HUES6 (cell line): Measurements from ENCODE around the gene CDH15.

Source experiments
- H3K27ac ChIP-seq: 2 replicates; pipeline ENCODE4 v1.7.0; 2013; ENCODE audit warnings: low read depth, mild to moderate bottlenecking, low read length, inconsistent platforms
- H3K27me3 ChIP-seq: 2 replicates; pipeline ENCODE4 v1.6.1; 2013; ENCODE audit warnings: low read length; ENCODE audit not compliant: control insufficient read depth, insufficient read depth
- H3K36me3 ChIP-seq: 2 replicates; pipeline ENCODE4 v1.6.1; 2013; ENCODE audit warnings: low read length; ENCODE audit not compliant: control insufficient read depth, insufficient read depth
- H3K4me1 ChIP-seq: 2 replicates; pipeline ENCODE4 v1.6.1; 2013; ENCODE audit warnings: low read length; ENCODE audit not compliant: control insufficient read depth, insufficient read depth
- H3K4me3 ChIP-seq: 2 replicates; pipeline ENCODE4 v1.5.1; 2013; ENCODE audit warnings: low read depth, low read length
- H3K9ac ChIP-seq: one replicate; pipeline ENCODE4 v1.6.1; 2013; ENCODE audit warnings: mild to moderate bottlenecking, low read length
- H3K9me3 ChIP-seq: 2 replicates; pipeline ENCODE4 v1.6.1; 2013; ENCODE audit warnings: low read depth, low read length; ENCODE audit not compliant: control insufficient read depth, insufficient read depth

Gene CDH15

GRCh38 chr16:89134269-89134668, 37.3 kb upstream of the CDH15 start:
- Histone ChIP-seq H3K4me1 (peaks cover 4% of the 10 kb centered on the region; the same call in 1 of the 2 replicates), H3K27ac (no peak overlapping the region), H3K9ac (no peak overlapping the region), H3K4me3 (no peak overlapping the region), H3K36me3 (peaks cover 31% of the 10 kb centered on the region), H3K27me3 (no peaks in the 10 kb centered on the region), H3K9me3 (peaks cover 10% of the 10 kb centered on the region; the same call in 1 of the 2 replicates)

GRCh38 chr16:89135166-89135565, 36.4 kb upstream of the CDH15 start:
- H3K4me1 ChIP-seq, result peaks cover 4% of the 10 kb centered on the region; the same call in 1 of the 2 replicates
- H3K27me3 ChIP-seq, result no peaks in the 10 kb centered on the region
- H3K9me3 ChIP-seq, result peaks cover 2% of the 10 kb centered on the region; the same call in 1 of the 2 replicates
- H3K9ac ChIP-seq, result no peak overlapping the region
- H3K27ac ChIP-seq, result no peak overlapping the region
- H3K4me3 ChIP-seq, result no peak overlapping the region
- peaks cover 31% of the 10 kb centered on the region for H3K36me3 ChIP-seq

- Histone ChIP-seq H3K27ac (no peak overlapping the region), H3K36me3 (peaks cover 37% of the 10 kb centered on the region), H3K9me3 (no peaks in the 10 kb centered on the region), H3K4me1 (peaks cover 4% of the 10 kb centered on the region; the same call in 1 of the 2 replicates), H3K4me3 (no peak overlapping the region), H3K9ac (no peak overlapping the region), H3K27me3 (no peaks in the 10 kb centered on the region)
Observed at GRCh38 chr16:89135971-89136765, 35.4 kb upstream of the CDH15 start.

- no peak overlapping the region for H3K27ac ChIP-seq
- no peak overlapping the region for H3K9ac ChIP-seq
- no peak overlapping the region for H3K4me3 ChIP-seq
- no peaks in the 10 kb centered on the region for H3K9me3 ChIP-seq
- H3K4me1 ChIP-seq, result peaks cover 4% of the 10 kb centered on the region; the same call in 1 of the 2 replicates
- H3K27me3 ChIP-seq, result no peaks in the 10 kb centered on the region
- peaks cover 42% of the 10 kb centered on the region for H3K36me3 ChIP-seq
Observed at GRCh38 chr16:89136931-89137330, 34.6 kb upstream of the CDH15 start.

GRCh38 chr16:89137666-89138512, 33.7 kb upstream of the CDH15 start:
- H3K36me3 ChIP-seq, result peaks cover 40% of the 10 kb centered on the region
- no peaks in the 10 kb centered on the region for H3K27me3 ChIP-seq
- H3K9ac ChIP-seq, result no peak overlapping the region
- no peak overlapping the region for H3K27ac ChIP-seq
- peaks cover 4% of the 10 kb centered on the region; the same call in 1 of the 2 replicates for H3K4me1 ChIP-seq
- no peak overlapping the region for H3K4me3 ChIP-seq
- no peaks in the 10 kb centered on the region for H3K9me3 ChIP-seq

- Histone ChIP-seq H3K27ac (no peak overlapping the region), H3K36me3 (peaks cover 34% of the 10 kb centered on the region), H3K4me3 (no peak overlapping the region), H3K9me3 (no peaks in the 10 kb centered on the region), H3K4me1 (peaks cover 4% of the 10 kb centered on the region; the same call in 1 of the 2 replicates), H3K9ac (no peak overlapping the region), H3K27me3 (no peaks in the 10 kb centered on the region)
Observed at GRCh38 chr16:89138513-89138795, 33.1 kb upstream of the CDH15 start.

- no peaks in the 10 kb centered on the region for H3K27me3 ChIP-seq
- H3K4me1 ChIP-seq, result peaks cover 4% of the 10 kb centered on the region; the same call in 1 of the 2 replicates
- H3K36me3 ChIP-seq, result peaks cover 29% of the 10 kb centered on the region
- no peak overlapping the region for H3K9ac ChIP-seq
- H3K4me3 ChIP-seq, result no peak overlapping the region
- no peak overlapping the region for H3K27ac ChIP-seq
- no peaks in the 10 kb centered on the region for H3K9me3 ChIP-seq
Observed at GRCh38 chr16:89138843-89139520, 32.6 kb upstream of the CDH15 start.

GRCh38 chr16:89139907-89140361, 31.6 kb upstream of the CDH15 start:
- no peaks in the 10 kb centered on the region for H3K4me1 ChIP-seq
- peaks cover 23% of the 10 kb centered on the region for H3K36me3 ChIP-seq
- no peak overlapping the region for H3K27ac ChIP-seq
- H3K9ac ChIP-seq, result no peak overlapping the region
- H3K27me3 ChIP-seq, result no peaks in the 10 kb centered on the region
- H3K9me3 ChIP-seq, result no peaks in the 10 kb centered on the region
- no peak overlapping the region for H3K4me3 ChIP-seq

- H3K36me3 ChIP-seq, result peaks cover 24% of the 10 kb centered on the region
- H3K9ac ChIP-seq, result no peak overlapping the region
- H3K9me3 ChIP-seq, result no peaks in the 10 kb centered on the region
- no peaks in the 10 kb centered on the region for H3K4me1 ChIP-seq
- H3K27me3 ChIP-seq, result no peaks in the 10 kb centered on the region
- H3K27ac ChIP-seq, result no peak overlapping the region
- H3K4me3 ChIP-seq, result no peak overlapping the region
Observed at GRCh38 chr16:89140401-89140800, 31.1 kb upstream of the CDH15 start.

- Histone ChIP-seq H3K9ac (no peak overlapping the region), H3K27ac (no peak overlapping the region), H3K27me3 (no peaks in the 10 kb centered on the region), H3K4me1 (no peaks in the 10 kb centered on the region), H3K36me3 (peaks cover 30% of the 10 kb centered on the region), H3K4me3 (no peak overlapping the region), H3K9me3 (no peaks in the 10 kb centered on the region)
Observed at GRCh38 chr16:89140981-89141883, 30.3 kb upstream of the CDH15 start.
